GM12878 (cell line): ENCODE data around the gene CDYL2. TPM values are rescaled to one million over a fixed set of nuclear protein-coding genes. Genes with fewer than 3 reads are reported as not detected.

Experiments
- CBFB ChIP-seq: IDR thresholded peaks from 2 replicates; pipeline ENCODE4 v1.6.1; 2016; ENCODE audit warnings: antibody characterized with exemption, low read depth
- NBN ChIP-seq: fragments of 450-650 bp; IDR thresholded peaks from 2 replicates; pipeline ENCODE4 v1.6.1; 2016
- PAX8 ChIP-seq: fragments of 450-650 bp; IDR thresholded peaks from 2 replicates; pipeline ENCODE4 v1.6.1; 2017; ENCODE audit warnings: mild to moderate bottlenecking, moderate library complexity
- POU2F2 ChIP-seq: IDR thresholded peaks from 3 replicates; pipeline ENCODE4 v1.6.1; 2011; ENCODE audit warnings: low read depth, mild to moderate bottlenecking, low read length, borderline replicate concordance
- REST ChIP-seq: IDR thresholded peaks from 2 replicates; pipeline ENCODE4 v1.6.1; 2012; ENCODE audit warnings: mild to moderate bottlenecking, low read depth, low read length
- ZBTB33 ChIP-seq: fragments of 450-650 bp; IDR thresholded peaks from 2 replicates; pipeline ENCODE4 v1.6.1; 2017; ENCODE audit warnings: mild to moderate bottlenecking
- ZSCAN29 ChIP-seq: fragments of 450-650 bp; IDR thresholded peaks from 2 replicates; pipeline ENCODE4 v1.6.1; 2017; ENCODE audit warnings: mild to moderate bottlenecking, moderate library complexity
- polyA plus RNA-seq, 11 experiments: library from polyadenylated mRNA; depleted of rRNA in 4 of 11; unstranded in 6 of 11; stranded (reverse) in 5 of 11; fragments of >200 nt; fragmentation: Nextera tagmentation in 4 of 11; fragmentation: Illumina TruSeq in 1 of 11; extraction: Ambion mirVana in 4 of 11; extraction: Trizol in 1 of 11; gene quantifications; 1 replicate in 1 of 11; 2 replicates in 10 of 11; pipeline versions ENCODE4 v1.2.1 to v1.2.3, GENCODE V29; 2011 to 2016; ENCODE audit warnings: inconsistent platforms in 2 of 11, missing spikeins in 2 of 11, low read depth in 1 of 11
- total RNA-seq, 4 experiments: library from RNA; depleted of rRNA in 3 of 4; stranded (reverse); fragments of >200 nt in 3 of 4; fragmentation: Illumina TruSeq in 1 of 4; extraction: Trizol in 1 of 4; gene quantifications; 2 replicates each; pipeline versions ENCODE4 v1.2.1 to v1.2.3, GENCODE V29; 2013 to 2021

The CDYL2 gene
- total and polyA plus RNA-seq, 10 of the 15 experiments (the other 5 are each of a cell fraction or from before 2014, with no cell fraction given), result 0.27 to 22.9 (median 3.9) TPM

- TF ChIP-seq POU2F2, result no peak
- TF ChIP-seq ZSCAN29, result no peak
- TF ChIP-seq ZBTB33, result no peak
- TF ChIP-seq CBFB, result no peak
- no peak for TF ChIP-seq REST
- no peak for TF ChIP-seq NBN
- TF ChIP-seq PAX8, result no peak
Observed at GRCh38 chr16:80622007-80622406, 182.4 kb downstream of the CDYL2 start (continued).
